Loucy (cell line): ENCODE measurements around the gene ZNF341.

Experiments
- CTCF ChIP-seq: fragments of 200-600 bp; sonication (generic); conservative IDR thresholded peaks from 2 replicates; pipeline ENCODE4 v1.5.1; 2014; ENCODE audit warnings: mild to moderate bottlenecking, antibody characterized with exemption, low read length
- EZH2phosphoT487 ChIP-seq: fragments of 200-600 bp; IDR thresholded peaks from 2 replicates; pipeline ENCODE4 v1.6.1; 2018; ENCODE audit warnings: antibody characterized with exemption, mild to moderate bottlenecking, moderate library complexity, borderline replicate concordance

GRCh38 chr20:33793011-33793931 is 61.5 kb downstream of the ZNF341 start:
- TF ChIP-seq CTCF = no peak
- no peak for TF ChIP-seq EZH2phosphoT487
